HUES48 (cell line): ENCODE results near the gene TFB1M.
"Not testable (repeated sequence)": the region's sequence is repeated elsewhere in the genome, so short reads cannot be mapped to it uniquely, and the experiment has no call there.

Experiments used
- H3K27ac ChIP-seq: one replicate; pipeline ENCODE4 v1.7.0; 2013; ENCODE audit warnings: low read depth, low read length, inconsistent platforms
- H3K27me3 ChIP-seq: 2 replicates; pipeline ENCODE4 v1.6.1; 2013; ENCODE audit warnings: mild to moderate bottlenecking, low read length; ENCODE audit not compliant: control insufficient read depth, insufficient read depth
- H3K36me3 ChIP-seq: 2 replicates; pipeline ENCODE4 v1.6.1; 2013; ENCODE audit warnings: low read length; ENCODE audit not compliant: control insufficient read depth, insufficient read depth
- H3K4me1 ChIP-seq: 2 replicates; pipeline ENCODE4 v1.6.1; 2013; ENCODE audit warnings: mild to moderate bottlenecking, low read length; ENCODE audit not compliant: control insufficient read depth, insufficient read depth
- H3K4me3 ChIP-seq: 2 replicates; pipeline ENCODE4 v1.5.1; 2013; ENCODE audit warnings: mild to moderate bottlenecking, low read depth, low read length
- H3K9ac ChIP-seq: 2 replicates; pipeline ENCODE4 v1.6.1; 2013; ENCODE audit warnings: mild to moderate bottlenecking, low read depth, low read length, moderate library complexity
- H3K9me3 ChIP-seq: 2 replicates; pipeline ENCODE4 v1.6.1; 2013; ENCODE audit warnings: low read length; ENCODE audit not compliant: control insufficient read depth, insufficient read depth

Gene TFB1M

GRCh38 chr6:155315516-155315871, 1.2 kb upstream of the TFB1M start:
- H3K9ac ChIP-seq, result no peak overlapping the region; the same call in 1 of the 2 replicates
- H3K27me3 ChIP-seq, result no peaks in the 10 kb centered on the region

DNA sequence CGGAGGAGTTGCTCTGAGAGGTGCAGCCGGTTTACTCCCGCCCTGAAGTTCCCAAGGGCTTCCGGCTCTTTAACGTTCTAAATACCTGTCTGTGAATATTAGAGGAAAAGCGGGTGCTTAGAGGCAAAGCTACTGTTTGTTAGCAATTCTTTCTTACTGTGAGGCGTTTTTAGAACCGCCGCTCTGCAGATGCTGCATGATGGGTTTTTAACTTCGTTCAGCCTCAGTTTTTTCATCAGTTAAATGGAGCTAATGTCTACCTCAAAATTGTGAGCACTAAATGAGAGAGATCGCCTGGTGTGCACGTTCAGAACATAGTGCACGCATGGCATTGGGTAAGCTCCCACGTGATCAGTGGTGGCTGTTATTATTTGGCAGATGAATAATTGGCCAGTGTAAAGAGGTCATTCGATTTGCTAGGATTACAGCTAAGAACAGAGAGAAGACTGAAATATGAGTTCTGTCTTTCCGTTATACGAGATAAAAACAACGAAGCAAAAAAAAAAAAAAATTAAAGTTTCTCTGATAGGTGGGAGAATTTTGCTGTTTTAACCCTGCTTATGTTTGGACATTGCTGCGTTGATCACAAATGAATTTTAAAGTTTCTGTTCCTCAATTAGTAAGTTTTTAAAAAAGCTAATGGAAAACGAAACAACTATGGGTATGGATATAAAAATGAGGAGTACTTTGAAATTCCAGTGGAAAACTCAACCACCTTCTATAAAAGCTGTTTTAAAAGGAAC, 660 bp upstream of the TFB1M start:
- peak overlapping the region; percentile 82 for H3K9ac ChIP-seq
- peaks cover 28% of the 10 kb centered on the region for H3K36me3 ChIP-seq
- H3K4me3 ChIP-seq, result peak overlapping the region; percentile 91
- no peaks in the 10 kb centered on the region for H3K9me3 ChIP-seq
- H3K27ac ChIP-seq, result peak overlapping the region; percentile 96
- H3K4me1 ChIP-seq, result peaks cover 8% of the 10 kb centered on the region
- H3K27me3 ChIP-seq, result no peaks in the 10 kb centered on the region

More at GRCh38 chr6:155315516-155315871, 1.2 kb upstream of the TFB1M start:
- peaks cover 23% of the 10 kb centered on the region for H3K36me3 ChIP-seq
- no peaks in the 10 kb centered on the region for H3K9me3 ChIP-seq
- H3K4me3 ChIP-seq, result peak overlapping the region; percentile 91
- peak overlapping the region; percentile 96 for H3K27ac ChIP-seq
- peaks cover 8% of the 10 kb centered on the region for H3K4me1 ChIP-seq

GRCh38 chr6:155313602-155314091, 637 bp downstream of the TFB1M start:
- Histone ChIP-seq H3K4me3 (peak overlapping the region; percentile 92), H3K9me3 (no peaks in the 10 kb centered on the region), H3K36me3 (peaks cover 41% of the 10 kb centered on the region), H3K4me1 (peaks cover 8% of the 10 kb centered on the region), H3K27ac (peak overlapping the region; percentile 78), H3K27me3 (no peaks in the 10 kb centered on the region), H3K9ac (peak overlapping the region; percentile 90)

- H3K9me3 ChIP-seq, H3K4me1 ChIP-seq, H3K9ac ChIP-seq, H3K27ac ChIP-seq, H3K27me3 ChIP-seq: not testable (repeated sequence)
- Histone ChIP-seq H3K4me3 (peak overlapping the region; percentile 92), H3K36me3 (peaks cover 48% of the 10 kb centered on the region)
These were observed 1.3 kb downstream of the TFB1M start for GRCh38 chr6:155312950-155313349.

DNA sequence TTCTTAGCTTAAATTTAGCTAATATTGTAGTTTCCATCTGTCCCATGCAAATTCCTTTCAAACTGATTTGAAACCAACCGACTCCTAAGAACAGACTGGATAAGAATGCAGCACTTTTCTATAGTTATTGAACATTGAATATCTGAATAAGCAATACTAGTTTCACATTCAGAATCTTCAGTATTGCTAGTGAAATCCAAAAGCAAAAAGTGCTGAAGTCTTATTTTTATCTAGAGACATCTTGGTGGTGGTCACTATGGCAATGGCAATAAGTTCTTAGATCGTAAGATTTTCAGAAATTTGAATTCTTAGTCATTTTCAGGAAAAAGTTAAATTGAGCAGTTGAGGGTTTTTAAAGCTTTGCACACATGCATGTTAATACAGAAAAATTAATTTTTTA, 2.7 kb downstream of the TFB1M start:
- no peak overlapping the region for H3K4me3 ChIP-seq
- H3K27me3 ChIP-seq, result no peaks in the 10 kb centered on the region
- peaks cover 8% of the 10 kb centered on the region for H3K4me1 ChIP-seq
- no peak overlapping the region for H3K9ac ChIP-seq
- H3K36me3 ChIP-seq, result peaks cover 62% of the 10 kb centered on the region
- H3K27ac ChIP-seq, result no peak overlapping the region
- H3K9me3 ChIP-seq, result no peaks in the 10 kb centered on the region

- Histone ChIP-seq H3K4me3 (no peak overlapping the region), H3K36me3 (peaks cover 66% of the 10 kb centered on the region), H3K9ac (no peak overlapping the region), H3K27ac (no peak overlapping the region), H3K4me1 (peaks cover 8% of the 10 kb centered on the region), H3K9me3 (no peaks in the 10 kb centered on the region), H3K27me3 (no peaks in the 10 kb centered on the region)
These were observed 3.2 kb downstream of the TFB1M start for GRCh38 chr6:155311086-155311485.

GRCh38 chr6:155310596-155310995, 3.7 kb downstream of the TFB1M start:
- Histone ChIP-seq H3K36me3 (peaks cover 69% of the 10 kb centered on the region), H3K27me3 (no peaks in the 10 kb centered on the region), H3K27ac (no peak overlapping the region), H3K4me1 (peaks cover 8% of the 10 kb centered on the region), H3K9me3 (no peaks in the 10 kb centered on the region), H3K9ac (no peak overlapping the region), H3K4me3 (no peak overlapping the region)

DNA sequence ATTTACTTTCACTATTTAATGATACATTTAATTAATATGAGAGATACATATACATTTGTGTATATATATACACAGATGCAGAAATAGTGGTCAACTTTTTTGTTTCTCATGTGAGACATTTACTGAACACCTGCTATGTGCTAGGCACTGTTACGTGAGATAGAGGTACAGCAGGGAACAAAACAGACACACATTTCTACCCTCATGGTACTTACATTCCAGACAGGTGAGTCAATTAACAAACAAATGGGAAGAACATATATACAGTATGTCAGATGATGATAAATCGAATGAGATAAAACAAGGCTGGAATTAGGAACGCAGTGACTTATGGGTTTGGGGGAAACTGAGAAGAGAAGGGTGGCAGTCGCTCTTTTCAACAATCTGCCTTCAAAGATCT, 5.1 kb downstream of the TFB1M start:
- Histone ChIP-seq H3K27me3 (no peaks in the 10 kb centered on the region), H3K4me3 (no peak overlapping the region), H3K27ac (no peak overlapping the region), H3K36me3 (peaks cover 77% of the 10 kb centered on the region), H3K4me1 (peaks cover 3% of the 10 kb centered on the region; the same call in 1 of the 2 replicates), H3K9ac (no peak overlapping the region), H3K9me3 (no peaks in the 10 kb centered on the region)

DNA sequence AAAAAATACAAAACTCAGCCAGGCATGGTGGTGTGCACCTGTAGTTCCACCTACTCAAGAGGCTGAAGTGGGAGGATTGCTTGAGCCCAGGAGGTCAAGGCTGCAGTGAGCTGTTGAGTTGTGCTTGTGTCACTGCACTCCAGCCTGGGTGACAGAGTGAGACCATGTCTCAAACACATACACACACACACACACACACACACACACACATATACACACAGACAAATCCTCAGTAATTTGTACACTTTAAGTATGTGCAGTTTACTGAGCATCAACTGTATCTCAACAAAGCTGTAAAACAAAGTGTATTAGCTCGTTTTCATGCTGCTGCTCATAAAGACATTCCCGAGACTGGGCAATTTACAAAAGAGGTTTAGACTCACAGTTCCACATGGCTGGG, 7.3 kb downstream of the TFB1M start:
- Histone ChIP-seq H3K4me1 (peaks cover 7% of the 10 kb centered on the region), H3K9me3 (no peaks in the 10 kb centered on the region), H3K4me3 (no peak overlapping the region), H3K36me3 (peaks cover 89% of the 10 kb centered on the region), H3K27ac (no peak overlapping the region), H3K27me3 (no peaks in the 10 kb centered on the region), H3K9ac (no peak overlapping the region)

DNA sequence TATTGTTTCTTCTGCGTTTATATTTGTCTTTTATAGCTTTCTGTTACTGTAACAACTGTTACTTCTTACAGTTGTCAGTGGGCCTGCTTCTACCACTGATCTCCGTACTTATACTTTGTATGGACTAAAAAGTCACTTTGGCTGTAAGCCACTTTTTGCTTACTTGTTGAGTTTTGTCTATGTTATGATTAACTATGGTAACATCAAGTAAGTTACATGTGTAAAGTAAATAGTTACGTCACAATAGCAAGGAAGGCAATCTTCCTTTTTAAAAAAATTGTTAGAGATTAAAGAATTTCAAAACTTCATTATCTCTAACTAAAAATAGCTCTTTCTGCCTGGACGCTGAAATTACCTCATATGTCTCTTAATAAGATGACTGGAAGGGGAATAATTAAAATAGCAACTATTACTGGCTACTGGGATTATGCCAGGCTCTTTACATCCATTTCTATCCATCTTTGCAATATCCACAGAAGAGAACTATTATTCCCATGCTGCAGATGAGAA, 10.9 kb downstream of the TFB1M start:
- no peak overlapping the region for H3K4me3 ChIP-seq
- H3K9me3 ChIP-seq, result no peaks in the 10 kb centered on the region
- no peak overlapping the region for H3K27ac ChIP-seq
- H3K27me3 ChIP-seq, result no peaks in the 10 kb centered on the region
- no peak overlapping the region for H3K9ac ChIP-seq
- peaks cover 17% of the 10 kb centered on the region for H3K4me1 ChIP-seq
- H3K36me3 ChIP-seq, result peaks cover 84% of the 10 kb centered on the region

DNA sequence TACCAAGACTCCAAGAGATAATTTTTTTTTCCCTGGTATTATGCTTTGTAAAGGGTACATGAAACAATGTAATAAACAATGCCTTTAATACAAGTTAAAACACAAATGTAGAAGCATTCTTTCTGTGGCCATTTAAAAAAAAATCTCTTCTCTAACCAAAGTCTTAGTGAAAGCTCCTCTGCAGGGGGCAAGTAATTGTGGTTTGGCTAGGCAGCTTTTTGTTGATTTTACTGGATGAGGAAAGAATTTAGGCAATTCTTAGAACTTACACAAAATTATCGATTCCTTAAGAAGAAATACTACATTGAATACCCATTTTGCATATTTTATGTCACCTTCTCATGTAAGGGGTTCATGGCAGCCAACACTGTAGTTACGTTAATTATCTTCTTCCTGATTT, 12.4 kb downstream of the TFB1M start:
- Histone ChIP-seq H3K9me3 (no peaks in the 10 kb centered on the region), H3K27me3 (no peaks in the 10 kb centered on the region), H3K4me1 (peaks cover 17% of the 10 kb centered on the region), H3K36me3 (peaks cover 84% of the 10 kb centered on the region), H3K4me3 (no peak overlapping the region), H3K9ac (no peak overlapping the region), H3K27ac (peak overlapping the region; percentile 32)
